Vagina (tissue), 2 donors: Measurements from ENCODE around the gene ZNF709. TPM values are rescaled to one million over a fixed set of nuclear protein-coding genes. Genes with fewer than 3 reads are reported as not detected.
"Not testable (repeated sequence)": the region's sequence is repeated elsewhere in the genome, so short reads cannot be mapped to it uniquely, and the experiment has no call there.

Experiments used
- DNase-seq, 2 donors: peaks; one replicate each; pipeline ENCODE4 v3.0.0-alpha.2; 2017; ENCODE audit errors: extremely low spot score in 2 of 2
- H3K27ac ChIP-seq: fragments of 200-600 bp; sonication (generic); one replicate; pipeline ENCODE4 v1.5.1; 2019
- H3K27me3 ChIP-seq: fragments of 200-600 bp; sonication (generic); one replicate; pipeline ENCODE4 v1.5.1; 2019
- H3K36me3 ChIP-seq, 2 donors: fragments of 200-600 bp; sonication (generic); one replicate each; pipeline ENCODE4 v1.5.1; 2017 to 2019
- H3K4me1 ChIP-seq: fragments of 200-600 bp; sonication (generic); one replicate; pipeline ENCODE4 v1.5.1; 2019
- H3K4me3 ChIP-seq, 2 donors: fragments of 200-600 bp; sonication (generic); 1 replicate in 1 of 2; 2 replicates in 1 of 2; pipeline ENCODE4 v1.5.1; 2016 to 2019
- H3K9me3 ChIP-seq: fragments of 200-600 bp; sonication (generic); one replicate; pipeline ENCODE4 v1.5.1; 2019
- POLR2A ChIP-seq, 2 donors: fragments of 450-650 bp; IDR thresholded peaks; one replicate each; pipeline ENCODE4 v1.6.1; 2017; ENCODE audit warnings: antibody characterized with exemption in 2 of 2, mild to moderate bottlenecking in 2 of 2, moderate library complexity in 2 of 2
- POLR2AphosphoS5 ChIP-seq, 2 donors: sonication (generic); formaldehyde crosslinking; IDR thresholded peaks; one replicate each; pipeline ENCODE4 v1.9.0; 2017; ENCODE audit warnings: antibody characterized with exemption in 2 of 2, mild to moderate bottlenecking in 2 of 2, low read depth in 1 of 2; ENCODE audit not compliant: insufficient read depth in 1 of 2
- intact Hi-C: fragments of 100-400 bp; cut with DNase I; formaldehyde crosslinking; loops from one replicate; pipeline ENCODE4 v1.15.1; 2023
- total RNA-seq: library from RNA; depleted of rRNA; stranded (reverse); fragments of >200 nt; gene quantifications from one replicate; pipeline ENCODE4 v1.2.3, GENCODE V29; 2016
- TF ChIP-seq, protein P1 (sequence below), 3 experiments: fragments of 450-650 bp in 2 of 3; fragments of 200-600 bp in 1 of 3; sonication (generic) in 1 of 3; IDR thresholded peaks; one replicate each; pipeline ENCODE4 v1.5.1; 2017 to 2019; ENCODE audit warnings: antibody characterized with exemption in 3 of 3, mild to moderate bottlenecking in 2 of 3, moderate library complexity in 2 of 3

The ZNF709 gene
- total RNA-seq, 1 donor from 2014 or later: 3.7 TPM

DNA sequence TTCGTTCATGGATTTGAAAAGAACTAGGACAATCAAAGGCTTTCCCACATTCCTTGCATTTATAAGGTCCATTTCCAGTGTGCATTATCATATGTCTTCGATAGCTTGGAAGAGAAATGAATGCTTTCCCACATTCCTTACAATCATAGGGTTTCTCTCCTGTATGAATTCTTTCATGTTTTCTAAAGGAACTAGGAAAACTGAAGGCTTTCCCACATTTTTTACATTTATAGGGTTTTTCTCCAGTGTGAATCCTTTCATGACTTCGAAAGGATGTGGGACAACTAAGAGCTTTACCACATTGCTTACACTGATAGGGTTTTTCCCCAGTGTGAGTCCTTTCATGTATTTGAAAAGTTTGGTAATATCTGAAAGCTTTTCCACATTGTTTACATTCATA, 19.8 kb downstream of the ZNF709 start:
- Histone ChIP-seq H3K27ac (no peak overlapping the region), H3K4me3 (no peak overlapping the region), H3K4me1 (no peaks in the 10 kb centered on the region), H3K9me3 (peaks cover 56% of the 10 kb centered on the region), H3K36me3 (peaks cover 0 to 35% of the 10 kb centered on the region in 2 donors), H3K27me3 (no peaks in the 10 kb centered on the region)
- no peak for DNase-seq
- intact Hi-C loops: no loop called here
- TF ChIP-seq, protein P1, sequence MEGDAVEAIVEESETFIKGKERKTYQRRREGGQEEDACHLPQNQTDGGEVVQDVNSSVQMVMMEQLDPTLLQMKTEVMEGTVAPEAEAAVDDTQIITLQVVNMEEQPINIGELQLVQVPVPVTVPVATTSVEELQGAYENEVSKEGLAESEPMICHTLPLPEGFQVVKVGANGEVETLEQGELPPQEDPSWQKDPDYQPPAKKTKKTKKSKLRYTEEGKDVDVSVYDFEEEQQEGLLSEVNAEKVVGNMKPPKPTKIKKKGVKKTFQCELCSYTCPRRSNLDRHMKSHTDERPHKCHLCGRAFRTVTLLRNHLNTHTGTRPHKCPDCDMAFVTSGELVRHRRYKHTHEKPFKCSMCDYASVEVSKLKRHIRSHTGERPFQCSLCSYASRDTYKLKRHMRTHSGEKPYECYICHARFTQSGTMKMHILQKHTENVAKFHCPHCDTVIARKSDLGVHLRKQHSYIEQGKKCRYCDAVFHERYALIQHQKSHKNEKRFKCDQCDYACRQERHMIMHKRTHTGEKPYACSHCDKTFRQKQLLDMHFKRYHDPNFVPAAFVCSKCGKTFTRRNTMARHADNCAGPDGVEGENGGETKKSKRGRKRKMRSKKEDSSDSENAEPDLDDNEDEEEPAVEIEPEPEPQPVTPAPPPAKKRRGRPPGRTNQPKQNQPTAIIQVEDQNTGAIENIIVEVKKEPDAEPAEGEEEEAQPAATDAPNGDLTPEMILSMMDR (IDR thresholded peaks at IDR 0.05): no peak
- TF ChIP-seq POLR2A (IDR thresholded peaks at IDR 0.05) (no peak), POLR2AphosphoS5 (IDR thresholded peaks at IDR 0.05; ENCODE audit: insufficient read depth in 1 of 2, low read depth in 1 of 2) (no peak)

DNA sequence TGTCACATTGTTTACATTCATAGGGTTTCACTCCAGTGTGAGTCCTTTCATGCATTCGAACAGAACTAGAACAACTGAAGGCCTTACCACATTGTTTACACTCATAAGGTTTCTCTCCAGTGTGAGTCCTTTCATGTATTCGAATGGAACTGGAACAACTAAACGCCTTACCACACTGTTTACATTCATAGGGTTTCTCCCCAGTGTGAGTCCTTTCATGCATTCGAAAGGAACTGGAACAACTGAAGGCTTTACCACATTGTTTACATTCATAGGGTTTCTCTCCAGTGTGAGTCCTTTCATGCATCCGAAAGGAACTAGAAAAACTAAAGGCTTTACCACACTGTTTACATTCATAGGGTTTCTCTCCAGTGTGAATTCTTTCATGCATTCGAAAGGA, 20.5 kb downstream of the ZNF709 start:
- H3K27me3 ChIP-seq, H3K4me1 ChIP-seq, intact Hi-C loops, H3K27ac ChIP-seq, H3K4me3 ChIP-seq, DNase-seq: not testable (repeated sequence)
- H3K36me3 ChIP-seq: peaks cover 0 to 35% of the 10 kb centered on the region in 2 donors
- H3K9me3 ChIP-seq: peaks cover 55% of the 10 kb centered on the region

DNA sequence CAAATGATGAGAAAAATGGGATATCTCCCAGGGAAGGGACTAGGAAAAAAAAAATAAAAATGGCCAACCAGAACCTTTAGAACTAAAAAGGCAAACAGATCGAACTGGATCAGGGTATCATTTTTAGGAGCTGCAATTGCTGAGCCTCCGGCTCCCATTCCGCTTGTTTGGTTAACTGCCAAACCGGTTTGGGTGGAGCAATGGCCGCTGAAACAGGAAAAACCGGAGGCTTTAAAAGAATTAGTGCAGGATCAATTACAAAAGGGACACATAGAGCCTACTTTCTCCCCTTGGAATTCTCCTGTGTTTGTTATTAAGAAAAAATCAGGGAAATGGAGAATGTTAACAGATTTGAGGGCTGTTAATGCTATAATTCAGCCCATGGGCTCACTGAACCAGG, 31.1 kb downstream of the ZNF709 start:
- intact Hi-C loops: no loop called here

DNA sequence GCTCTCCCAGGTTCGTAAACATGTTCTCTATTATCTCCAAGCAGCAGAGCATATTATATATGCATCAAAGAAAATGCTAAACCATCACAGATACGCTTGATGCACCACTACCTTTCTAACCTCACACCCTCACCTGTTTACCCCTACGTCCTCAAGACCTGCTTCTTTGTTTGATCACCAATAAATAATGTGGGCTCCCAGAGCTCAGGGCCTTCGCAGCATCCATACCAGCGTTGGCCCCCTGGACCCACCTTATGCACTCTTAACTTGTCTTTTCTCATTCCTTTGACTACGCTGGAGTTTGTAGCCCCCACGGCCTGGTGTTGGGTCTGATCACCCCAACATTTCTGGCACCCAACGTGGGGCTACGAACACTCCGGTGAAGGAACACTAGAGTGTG, 33.8 kb downstream of the ZNF709 start:
- DNase-seq: no peak
- Histone ChIP-seq H3K4me3 (no peak overlapping the region), H3K27ac (no peak overlapping the region), H3K27me3 (no peaks in the 10 kb centered on the region), H3K36me3 (no peaks in the 10 kb centered on the region), H3K9me3 (peaks cover 8% of the 10 kb centered on the region), H3K4me1 (no peaks in the 10 kb centered on the region)
- intact Hi-C loops: no loop called here
- TF ChIP-seq, protein P1 (IDR thresholded peaks at IDR 0.05): no peak
- TF ChIP-seq POLR2AphosphoS5 (IDR thresholded peaks at IDR 0.05; ENCODE audit: insufficient read depth in 1 of 2, low read depth in 1 of 2): no peak
- TF ChIP-seq POLR2A (IDR thresholded peaks at IDR 0.05): no peak

More for the DNA sequence above, 31.1 kb downstream of the ZNF709 start:
- Histone ChIP-seq H3K4me1 (no peaks in the 10 kb centered on the region), H3K27me3 (no peaks in the 10 kb centered on the region), H3K27ac (no peak overlapping the region), H3K36me3 (no peaks in the 10 kb centered on the region), H3K4me3 (no peak overlapping the region), H3K9me3 (peaks cover 8% of the 10 kb centered on the region)
- no peak for DNase-seq
- TF ChIP-seq, protein P1 (IDR thresholded peaks at IDR 0.05): no peak
- TF ChIP-seq POLR2AphosphoS5 (IDR thresholded peaks at IDR 0.05; ENCODE audit: insufficient read depth in 1 of 2, low read depth in 1 of 2): no peak
- no peak for TF ChIP-seq POLR2A (IDR thresholded peaks at IDR 0.05)

DNA sequence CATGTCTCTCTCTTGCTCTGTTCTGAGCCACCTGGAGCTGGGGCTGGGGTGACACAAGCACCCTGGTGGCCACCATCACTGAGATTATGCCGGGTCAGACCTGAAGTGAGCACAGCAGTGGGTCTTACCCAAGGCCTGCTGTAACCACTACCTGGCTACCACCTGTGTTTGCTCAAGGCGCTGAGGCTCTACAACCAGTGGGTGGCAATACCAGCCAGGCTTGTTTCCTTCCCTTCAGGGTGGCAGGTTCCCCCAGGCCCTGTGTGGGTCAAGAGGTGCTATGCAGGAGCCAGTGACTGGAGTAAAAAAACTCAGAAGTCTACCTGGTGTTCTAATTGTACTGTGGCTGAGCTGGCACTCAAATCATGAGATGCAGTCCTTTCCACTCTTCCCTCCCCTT, 35.8 kb downstream of the ZNF709 start:
- Histone ChIP-seq H3K4me1 (no peaks in the 10 kb centered on the region), H3K36me3 (no peaks in the 10 kb centered on the region), H3K4me3 (no peak overlapping the region), H3K27ac (no peak overlapping the region), H3K9me3 (peaks cover 8% of the 10 kb centered on the region), H3K27me3 (no peaks in the 10 kb centered on the region)
- no peak for TF ChIP-seq POLR2A (IDR thresholded peaks at IDR 0.05)
- no peak for TF ChIP-seq POLR2AphosphoS5 (IDR thresholded peaks at IDR 0.05; ENCODE audit: insufficient read depth in 1 of 2, low read depth in 1 of 2)
- intact Hi-C loops: no loop called here
- DNase-seq: no peak

DNA sequence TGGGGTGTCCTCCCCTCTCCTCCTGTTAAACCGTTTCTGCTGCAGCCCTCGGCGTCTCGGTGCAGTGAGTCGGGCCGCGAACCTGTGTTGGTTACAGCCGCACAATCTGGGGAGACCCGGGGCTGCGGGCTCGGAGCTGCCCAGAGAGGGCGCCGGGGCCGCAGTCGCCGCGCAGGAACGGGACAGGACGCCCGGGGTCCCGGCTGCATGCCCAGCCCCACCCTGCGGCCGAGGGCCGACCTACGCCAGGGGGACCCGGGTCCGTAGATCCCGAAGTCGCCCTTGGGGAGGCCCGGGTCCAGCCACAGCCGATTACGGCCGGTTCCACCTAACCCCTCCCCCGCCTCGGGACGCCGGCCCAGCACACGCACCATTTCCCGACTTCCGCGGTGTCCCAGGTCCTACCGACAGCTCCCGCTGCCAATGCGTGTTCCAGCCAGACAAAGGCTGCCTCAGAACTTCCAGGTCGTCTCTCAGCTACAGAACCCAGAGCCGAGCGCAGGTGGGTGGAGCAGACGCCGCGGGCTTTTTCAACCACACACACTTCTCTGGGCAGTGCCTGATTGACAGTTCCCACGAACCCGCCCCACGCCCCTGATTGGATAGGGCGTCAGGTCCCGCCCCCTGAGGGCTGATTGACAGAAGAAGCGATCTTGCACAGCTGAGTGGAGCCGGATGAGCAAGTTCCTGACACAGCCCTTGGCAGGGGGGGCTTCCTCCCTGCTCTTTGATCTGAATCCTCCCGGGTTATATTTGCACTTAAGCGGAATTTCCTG, 43.9 kb downstream of the ZNF709 start, which contains the start of gene ZNF443:
Gene ZNF443, minus strand, starts transcription at position 481 of the 776 bp plus-strand sequence. Its CDS starts 107 bp downstream, at position 374.
- Histone ChIP-seq H3K27me3 (no peaks in the 10 kb centered on the region), H3K27ac (peak within 1 kb of the TSS; percentile 73), H3K9me3 (no peaks in the 10 kb centered on the region), H3K4me1 (peaks cover 6% of the 10 kb centered on the region), H3K4me3 (peak within 1 kb of the TSS; percentile 79 to 80), H3K36me3 (no peaks in the 10 kb centered on the region)
- peak; percentile 99 for DNase-seq
- peak; percentile 81 to 91 for TF ChIP-seq POLR2AphosphoS5 (IDR thresholded peaks at IDR 0.05; ENCODE audit: insufficient read depth in 1 of 2, low read depth in 1 of 2)
- no peak for TF ChIP-seq POLR2A (IDR thresholded peaks at IDR 0.05)
- TF ChIP-seq, protein P1 (IDR thresholded peaks at IDR 0.05): no peak
- intact Hi-C loops: no loop called here

DNA sequence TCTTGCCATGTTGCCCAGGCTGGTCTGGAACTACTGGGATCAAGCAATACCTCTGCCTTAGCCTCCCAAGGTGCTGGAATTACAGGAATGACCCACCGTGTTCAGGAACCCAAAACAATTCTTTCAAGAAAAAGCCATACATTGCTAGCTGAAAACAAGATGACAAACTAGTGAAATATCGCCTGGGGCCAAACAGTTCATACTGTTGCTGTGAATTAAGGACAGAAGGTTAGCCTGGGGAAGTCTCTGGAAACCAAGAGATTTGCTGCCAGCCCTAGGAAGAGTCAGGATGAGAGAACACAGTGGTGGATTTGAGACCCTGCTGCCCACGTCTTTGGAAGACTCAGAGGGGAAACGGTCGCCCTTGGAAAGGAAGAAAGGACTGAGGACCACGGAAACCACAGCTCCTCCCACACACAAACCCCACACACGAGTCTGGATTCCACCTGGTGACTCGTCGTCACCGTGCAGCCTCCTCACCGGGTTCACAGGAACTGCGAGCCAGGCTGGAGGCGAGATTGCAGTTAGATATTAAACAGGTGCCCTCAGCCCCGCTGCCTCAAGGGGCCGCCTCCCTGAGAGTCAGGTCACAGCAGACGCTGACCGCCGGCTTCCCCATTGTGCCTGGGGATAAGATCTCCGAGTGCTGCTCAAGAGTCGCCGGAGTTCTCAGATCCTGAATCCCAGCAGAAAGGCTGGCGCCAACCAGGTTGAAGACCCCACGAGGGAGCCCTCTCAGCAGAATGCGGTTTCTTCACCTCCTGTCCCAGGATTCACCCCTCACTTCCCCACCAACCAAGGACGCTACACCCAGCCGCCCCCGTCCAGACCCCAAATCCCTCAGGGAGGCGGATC, 44.7 kb downstream of the ZNF709 start:
- H3K36me3 ChIP-seq, H3K9me3 ChIP-seq, DNase-seq, H3K4me1 ChIP-seq, H3K27me3 ChIP-seq, intact Hi-C loops: not testable (repeated sequence)
- Histone ChIP-seq H3K4me3 (peak overlapping the region; percentile 79 to 80), H3K27ac (peak overlapping the region; percentile 73)

DNA sequence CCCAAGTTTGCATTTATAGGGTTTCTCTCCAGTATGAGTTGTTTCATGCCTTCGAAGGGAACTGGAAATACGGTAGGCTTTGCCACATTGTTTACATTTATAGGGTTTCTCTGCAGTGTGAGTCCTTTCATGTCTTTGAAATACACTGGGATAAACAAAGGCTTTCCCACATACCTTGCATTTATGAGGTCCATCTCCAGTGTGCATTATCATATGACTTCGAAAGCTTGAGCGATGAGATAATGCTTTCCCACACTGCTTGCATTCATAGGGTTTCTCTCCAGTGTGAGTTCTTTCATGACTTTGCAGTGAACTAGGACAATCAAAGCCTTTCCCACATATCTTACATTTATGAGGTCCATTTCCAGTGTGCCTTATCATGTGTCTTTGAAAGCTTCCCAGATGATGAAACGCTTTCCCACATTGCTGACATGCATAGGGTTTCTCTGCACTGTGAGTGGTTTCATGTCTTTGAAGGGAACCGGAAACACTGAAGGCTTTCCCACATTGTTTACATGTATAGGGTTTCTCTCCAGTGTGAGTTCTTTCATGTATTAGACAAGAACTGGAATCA, 53.8 kb downstream of the ZNF709 start:
- DNase-seq, H3K27ac ChIP-seq, H3K4me1 ChIP-seq, H3K4me3 ChIP-seq, H3K27me3 ChIP-seq, H3K9me3 ChIP-seq, intact Hi-C loops: not testable (repeated sequence)
- peaks cover 0 to 20% of the 10 kb centered on the region in 2 donors for H3K36me3 ChIP-seq
